Panc1 (cell line): ENCODE data around the gene SF3B2. TPM values are rescaled to one million over a fixed set of nuclear protein-coding genes. Genes with fewer than 3 reads are reported as not detected.

Experiments used
- ATAC-seq: fragments of 200-7000 bp; cut with Tn5 transposase; 2 replicates; pipeline ENCODE4 v1.9.1; 2020; ENCODE audit warnings: mild to moderate bottlenecking, moderate library complexity
- BruUV-seq: library from RNA; stranded (reverse); fragments of 400-500 nt; replicated peaks from 2 replicates; lab custom pipeline; 2021; lab: Mats Ljungman, UMichigan
- CTCF ChIA-PET: fragments of 300-600 bp; sonication (Branson Sonifier 250); formaldehyde crosslinking; loops from one replicate; lab custom pipeline; 2022; ENCODE audit warnings: antibody characterized with exemption; lab: Charles Lee
- POLR2A ChIA-PET: fragments of 300-600 bp; sonication (Branson Sonifier 250); formaldehyde crosslinking; loops from one replicate; lab custom pipeline; 2022; ENCODE audit warnings: antibody characterized with exemption; lab: Charles Lee
- DNase-seq: peaks from one replicate; pipeline ENCODE4 v3.0.0-alpha.2; 2010; ENCODE audit warnings: low read depth, low spot score
- H3K27ac ChIP-seq: 2 replicates; pipeline ENCODE4 v1.5.1; 2011; ENCODE audit warnings: mild to moderate bottlenecking, low read length, inconsistent platforms
- H3K27me3 ChIP-seq: fragments of 200-500 bp; sonication (Bioruptor generic); 2 replicates; pipeline ENCODE4 v1.6.0; 2014; ENCODE audit warnings: low read length, inconsistent platforms; ENCODE audit not compliant: control insufficient read depth, insufficient read depth
- H3K36me3 ChIP-seq: fragments of 200-500 bp; sonication (Bioruptor generic); 2 replicates; pipeline ENCODE4 v1.5.1; 2014; ENCODE audit warnings: inconsistent platforms, mild to moderate bottlenecking, low read length, moderate library complexity; ENCODE audit not compliant: control insufficient read depth, insufficient read depth
- H3K4me1 ChIP-seq: 2 replicates; pipeline ENCODE4 v1.5.1; 2011; ENCODE audit warnings: inconsistent platforms, mild to moderate bottlenecking, low read length, moderate library complexity; ENCODE audit not compliant: control insufficient read depth, insufficient read depth
- H3K4me3 ChIP-seq, 2 experiments: 2 replicates each; pipeline ENCODE4 v1.5.1; 2011 to 2012; ENCODE audit warnings: low read depth in 2 of 2, low read length in 2 of 2, mild to moderate bottlenecking in 2 of 2, inconsistent platforms in 1 of 2, moderate library complexity in 1 of 2
- H3K9me3 ChIP-seq: fragments of 200-500 bp; sonication (Bioruptor generic); 2 replicates; pipeline ENCODE4 v1.5.1; 2014; ENCODE audit warnings: low read depth, mild to moderate bottlenecking, inconsistent platforms, low read length, moderate library complexity; ENCODE audit not compliant: control insufficient read depth, insufficient read depth
- CTCF ChIP-seq: fragments of 450-650 bp; IDR thresholded peaks from 2 replicates; pipeline ENCODE4 v1.5.1; 2017; ENCODE audit warnings: mild to moderate bottlenecking
- POLR2AphosphoS5 ChIP-seq: IDR thresholded peaks from 2 replicates; pipeline ENCODE4 v1.6.1; 2012; ENCODE audit warnings: mild to moderate bottlenecking, low read depth, low read length, moderate library complexity
- REST ChIP-seq, 2 experiments: IDR thresholded peaks; 2 replicates each; pipeline ENCODE4 v1.6.1; 2011 to 2012; ENCODE audit warnings: low read depth in 2 of 2, control low read depth in 1 of 2, low read length in 1 of 2, mild to moderate bottlenecking in 1 of 2, moderate library complexity in 1 of 2; ENCODE audit not compliant: insufficient read depth in 1 of 2
- SIN3A ChIP-seq: IDR thresholded peaks from 2 replicates; pipeline ENCODE4 v1.6.1; 2012; ENCODE audit warnings: low read depth, mild to moderate bottlenecking, low read length, moderate library complexity, borderline replicate concordance; ENCODE audit not compliant: insufficient read depth
- TCF7L2 ChIP-seq: IDR thresholded peaks from 2 replicates; pipeline ENCODE4 v1.6.1; 2011; ENCODE audit warnings: mild to moderate bottlenecking, low read depth, low read length, inconsistent platforms
- in situ Hi-C: cut with HindIII; loops from 2 replicates; pipeline ENCODE4 v1.10.0; 2016; ENCODE audit warnings: low sequenced_read_pairs, low pct_unique_long_range_greater_than_20kb
- intact Hi-C: fragments of 100-400 bp; cut with micrococcal nuclease; formaldehyde crosslinking; loops from one replicate; pipeline ENCODE4 v1.10.0; 2022; ENCODE audit not compliant: unreplicated experiment
- total RNA-seq: library from RNA; stranded (reverse); gene quantifications from one replicate; pipeline ENCODE4 v1.2.1, GENCODE V29; 2021; ENCODE audit not compliant: unreplicated experiment

The SF3B2 gene
- total RNA-seq, 1 experiment from 2014 or later, result 271 TPM

GRCh38 chr11:66006891-66007176 is 45.3 kb upstream of the SF3B2 start:
- no peak for DNase-seq
- no TSS peak for BruUV-seq
- Histone ChIP-seq H3K27ac (peak overlapping the region; percentile 64), H3K9me3 (no peaks in the 10 kb centered on the region), H3K4me1 (peaks cover 45% of the 10 kb centered on the region), H3K36me3 (peaks cover 10% of the 10 kb centered on the region; the same call in 1 of the 2 replicates), H3K4me3 (no peak overlapping the region), H3K27me3 (no peaks in the 10 kb centered on the region)
- no peak for ATAC-seq
- ChIA-PET CTCF (no interaction called here), POLR2A (interaction anchor here (0.5 kb wide), 1 partner anchor 499 kb away, joined by 5 read pairs; no protein-coding TSS in a partner anchor)
- in situ Hi-C loops, result no loop called here
- intact Hi-C loops, result no loop called here
- TF ChIP-seq REST (IDR thresholded peaks at IDR 0.05; ENCODE audit: insufficient read depth in 1 of 2, low read depth in 2 of 2, low read length in 1 of 2) (no peak), SIN3A (no peak), POLR2AphosphoS5 (no peak), CTCF (no peak), TCF7L2 (no peak)

- no peak for ATAC-seq
- CTCF ChIA-PET, result no interaction called here
- peak overlapping the region; percentile 64; the same call in 1 of the 2 replicates for H3K27ac ChIP-seq
- no peak for TF ChIP-seq CTCF
- TF ChIP-seq REST (IDR thresholded peaks at IDR 0.05; ENCODE audit: insufficient read depth in 1 of 2, low read depth in 2 of 2, low read length in 1 of 2), result no peak
- TF ChIP-seq TCF7L2, result no peak
- no peak for TF ChIP-seq SIN3A
- TF ChIP-seq POLR2AphosphoS5, result no peak
- H3K27me3 ChIP-seq, result no peaks in the 10 kb centered on the region
- intact Hi-C loops (no loop called here), in situ Hi-C loops (no loop called here)
- DNase-seq, result no peak
- H3K9me3 ChIP-seq, result no peaks in the 10 kb centered on the region
- H3K4me1 ChIP-seq, result peaks cover 45% of the 10 kb centered on the region
- POLR2A ChIA-PET, result interaction anchor here (0.5 kb wide), 1 partner anchor 499 kb away, joined by 5 read pairs; no protein-coding TSS in a partner anchor
- H3K4me3 ChIP-seq, result no peak overlapping the region
- H3K36me3 ChIP-seq, result peaks cover 10% of the 10 kb centered on the region; the same call in 1 of the 2 replicates
- BruUV-seq, result no TSS peak
These were observed 44.9 kb upstream of the SF3B2 start for GRCh38 chr11:66007201-66007634.
